Activated B cell treated with CpG ODN at 0.5 μM for 24 hours (primary cell): ENCODE data around the gene GMPPB. TPM values are rescaled to one million over a fixed set of nuclear protein-coding genes. Genes with fewer than 3 reads are reported as not detected.
"Not testable (repeated sequence)": the region's sequence is repeated elsewhere in the genome, so short reads cannot be mapped to it uniquely, and the experiment has no call there.

Experiments used
- ATAC-seq: fragments of 200-7000 bp; cut with Tn5 transposase; one replicate; pipeline ENCODE4 v1.10.0; 2021; ENCODE audit warnings: low read depth, mild to moderate bottlenecking, moderate library complexity
- CTCF ChIA-PET: fragments of 350-600 bp; sonication (Branson Sonifier 250); formaldehyde crosslinking; loops from one replicate; lab custom pipeline; 2021; ENCODE audit warnings: antibody characterized with exemption; lab: Charles Lee
- POLR2A ChIA-PET: fragments of 350-600 bp; sonication (Branson Sonifier 250); formaldehyde crosslinking; loops from one replicate; lab custom pipeline; 2021; ENCODE audit warnings: antibody characterized with exemption; lab: Charles Lee
- DNase-seq: peaks from one replicate; pipeline ENCODE4 v3.0.0; 2022
- H3K27ac Mint-ChIP-seq: one replicate; pipeline ENCODE4 v1.8.0; 2020; ENCODE audit warnings: mixed read lengths
- H3K27me3 Mint-ChIP-seq: one replicate; pipeline ENCODE4 v1.8.0; 2021; ENCODE audit warnings: mixed read lengths
- H3K36me3 Mint-ChIP-seq: one replicate; pipeline ENCODE4 v1.8.0; 2021; ENCODE audit warnings: low read depth, mixed read lengths
- H3K4me1 Mint-ChIP-seq: one replicate; pipeline ENCODE4 v1.8.0; 2021; ENCODE audit warnings: mixed read lengths
- H3K4me3 Mint-ChIP-seq: one replicate; pipeline ENCODE4 v1.8.0; 2020; ENCODE audit warnings: mild to moderate bottlenecking, mixed read lengths
- H3K9me3 Mint-ChIP-seq: one replicate; pipeline ENCODE4 v1.8.0; 2020; ENCODE audit warnings: mixed read lengths
- intact Hi-C: fragments of 100-400 bp; cut with micrococcal nuclease; formaldehyde crosslinking; loops from one replicate; pipeline ENCODE4 v1.15.1; 2024
- total RNA-seq: library from RNA; stranded (reverse); gene quantifications from 2 replicates; pipeline ENCODE4 v1.2.3, GENCODE V29; 2022
- TF ChIP-seq, protein P1 (sequence below): fragments of 200-600 bp; IDR thresholded peaks from one replicate; pipeline ENCODE4 v1.8.0; 2022; ENCODE audit warnings: antibody characterized with exemption, mild to moderate bottlenecking

Gene GMPPB
- total RNA-seq, 1 donor from 2014 or later, result 39.9 TPM

DNA sequence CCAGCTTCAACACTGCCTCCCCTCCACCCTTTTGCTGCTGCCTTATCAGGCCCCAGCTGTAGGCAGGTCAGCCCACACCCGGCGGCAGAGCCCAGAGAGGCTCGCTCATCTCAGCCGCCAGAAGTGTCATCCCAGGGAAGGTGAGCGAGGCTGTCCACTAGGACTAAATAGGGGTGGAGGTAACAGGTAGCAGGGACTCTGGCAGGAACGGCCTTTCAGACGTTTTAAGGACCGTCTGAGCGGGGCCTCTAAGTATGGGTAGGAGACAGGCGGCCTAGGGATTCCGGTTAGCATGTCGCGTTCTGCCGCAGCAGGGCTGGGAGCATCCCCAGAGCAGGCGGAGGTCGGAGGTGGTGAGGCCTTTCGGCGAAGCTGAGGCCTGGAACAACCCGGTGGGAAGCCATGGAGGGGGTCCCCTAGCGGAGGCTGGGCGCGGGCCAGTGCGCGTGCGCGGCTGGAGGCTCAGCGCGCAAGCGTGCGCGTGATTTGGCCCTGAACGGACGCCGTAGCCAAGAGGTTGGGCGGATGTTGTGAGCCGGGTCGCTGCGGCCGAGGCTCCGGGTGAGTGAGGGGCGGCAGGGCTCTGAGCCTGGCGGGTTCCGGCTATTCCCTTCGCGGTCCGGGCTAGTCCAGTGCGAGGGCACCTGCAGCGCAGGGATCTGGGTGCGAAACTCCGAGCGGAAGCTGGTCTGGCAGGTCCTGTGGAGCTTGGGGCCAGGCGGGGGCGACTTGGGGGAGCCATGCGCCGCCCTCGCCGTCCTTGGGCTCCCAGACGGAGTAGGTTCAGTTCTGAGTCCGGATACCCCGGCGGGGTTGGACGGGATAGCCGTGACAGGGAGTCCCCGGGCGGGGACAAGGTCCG is 34.5 kb downstream of the GMPPB start, which contains the start of the genes MST1 and RNF123:
Gene MST1, minus strand, starts transcription at position 429 of the 862 bp plus-strand sequence. CDS start 783 bp downstream, outside the sequence.
Gene RNF123, plus strand, starts transcription at position 512 of the 862 bp plus-strand sequence. CDS start 1,609 bp downstream, outside the sequence.
- peaks cover 3% of the 10 kb centered on the region for H3K27me3 Mint-ChIP-seq
- peak; percentile 83 for ATAC-seq
- H3K36me3 Mint-ChIP-seq, result peaks cover 14% of the 10 kb centered on the region
- peak; percentile 95 for DNase-seq
- ChIA-PET CTCF (no interaction called here), POLR2A (interaction anchor here (1.0 to 1.3 kb wide), 2 partner anchors 13 to 16 kb away, joined by 3 to 4 read pairs; no protein-coding TSS in a partner anchor)
- intact Hi-C loops, result loop anchor here (1.0 to 5.0 kb wide), 3 partner anchors 15 to 1132 kb away; partner anchors contain the start of genes APEH and PFKFB4
- H3K4me1 Mint-ChIP-seq, result peaks cover 38% of the 10 kb centered on the region
- H3K4me3 Mint-ChIP-seq, result peak within 1 kb of the TSS; percentile 97
- no peaks in the 10 kb centered on the region for H3K9me3 Mint-ChIP-seq
- TF ChIP-seq, protein P1, sequence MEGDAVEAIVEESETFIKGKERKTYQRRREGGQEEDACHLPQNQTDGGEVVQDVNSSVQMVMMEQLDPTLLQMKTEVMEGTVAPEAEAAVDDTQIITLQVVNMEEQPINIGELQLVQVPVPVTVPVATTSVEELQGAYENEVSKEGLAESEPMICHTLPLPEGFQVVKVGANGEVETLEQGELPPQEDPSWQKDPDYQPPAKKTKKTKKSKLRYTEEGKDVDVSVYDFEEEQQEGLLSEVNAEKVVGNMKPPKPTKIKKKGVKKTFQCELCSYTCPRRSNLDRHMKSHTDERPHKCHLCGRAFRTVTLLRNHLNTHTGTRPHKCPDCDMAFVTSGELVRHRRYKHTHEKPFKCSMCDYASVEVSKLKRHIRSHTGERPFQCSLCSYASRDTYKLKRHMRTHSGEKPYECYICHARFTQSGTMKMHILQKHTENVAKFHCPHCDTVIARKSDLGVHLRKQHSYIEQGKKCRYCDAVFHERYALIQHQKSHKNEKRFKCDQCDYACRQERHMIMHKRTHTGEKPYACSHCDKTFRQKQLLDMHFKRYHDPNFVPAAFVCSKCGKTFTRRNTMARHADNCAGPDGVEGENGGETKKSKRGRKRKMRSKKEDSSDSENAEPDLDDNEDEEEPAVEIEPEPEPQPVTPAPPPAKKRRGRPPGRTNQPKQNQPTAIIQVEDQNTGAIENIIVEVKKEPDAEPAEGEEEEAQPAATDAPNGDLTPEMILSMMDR, result no peak
- H3K27ac Mint-ChIP-seq, result peak within 1 kb of the TSS; percentile 92

DNA sequence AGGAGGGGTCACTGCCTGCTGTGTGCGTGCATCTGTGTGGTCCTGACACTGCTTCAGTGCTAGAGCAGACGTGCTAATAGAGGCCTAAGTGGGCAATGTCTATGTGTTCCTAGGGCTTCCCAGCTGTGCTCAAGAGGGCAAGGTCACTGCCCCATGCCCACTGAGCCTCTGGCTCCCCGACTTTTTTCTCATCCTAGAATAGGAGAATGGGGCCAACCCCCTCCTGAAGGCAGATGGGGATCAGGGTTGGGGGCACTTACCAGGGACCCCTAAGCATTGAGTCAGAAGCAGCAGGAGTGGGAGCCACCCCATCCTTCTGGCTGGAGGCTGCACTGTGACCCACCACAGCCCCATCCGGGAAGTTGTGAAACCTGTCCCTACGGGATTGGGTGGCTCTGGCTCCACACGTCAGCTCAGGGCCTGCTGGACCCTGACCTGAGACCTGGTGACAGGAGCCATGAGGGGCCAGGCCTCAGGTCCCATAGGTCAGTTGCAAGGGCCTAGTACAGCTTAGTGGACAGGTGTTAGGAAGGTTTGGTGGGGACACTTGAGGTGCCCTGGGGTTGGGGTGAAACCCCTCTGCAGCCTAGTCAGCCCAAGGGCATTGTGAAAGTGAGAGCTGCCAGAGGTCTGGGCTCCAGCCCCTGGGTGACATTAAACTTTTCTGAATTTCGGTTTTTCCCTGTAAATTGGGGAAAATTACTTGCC is 35.3 kb downstream of the GMPPB start:
- H3K4me3 Mint-ChIP-seq, result peak overlapping the region; percentile 97
- H3K4me1 Mint-ChIP-seq, result peaks cover 38% of the 10 kb centered on the region
- CTCF ChIA-PET, ATAC-seq, DNase-seq, H3K9me3 Mint-ChIP-seq, H3K27me3 Mint-ChIP-seq: not testable (repeated sequence)
- POLR2A ChIA-PET, result interaction anchor here (1.0 to 1.3 kb wide), 2 partner anchors 12 to 15 kb away, joined by 3 to 4 read pairs; no protein-coding TSS in a partner anchor
- intact Hi-C loops, result loop anchor here (1.0 to 5.0 kb wide), 3 partner anchors 14 to 1131 kb away; partner anchors contain the start of genes APEH and PFKFB4
- peaks cover 18% of the 10 kb centered on the region for H3K36me3 Mint-ChIP-seq
- peak overlapping the region; percentile 92 for H3K27ac Mint-ChIP-seq

DNA sequence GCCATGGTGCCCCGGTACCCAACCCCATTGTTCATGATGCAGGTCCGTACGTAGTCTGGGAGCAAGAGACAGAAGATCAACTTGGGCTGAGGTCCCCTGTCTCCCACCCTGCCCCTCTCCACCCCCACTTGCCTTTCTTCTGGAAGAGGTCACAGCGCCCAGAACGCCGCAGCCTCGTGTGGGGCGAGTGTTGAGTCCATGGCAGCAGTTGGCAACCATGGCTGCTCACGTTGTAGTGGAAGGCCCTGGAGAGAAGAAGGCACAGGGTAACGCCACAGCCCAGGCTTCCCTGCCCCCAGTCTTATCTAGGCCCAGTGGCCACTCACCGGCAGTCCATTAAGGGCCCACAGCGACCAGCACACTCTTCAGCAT is 36.3 kb downstream of the GMPPB start:
- H3K27ac Mint-ChIP-seq, H3K27me3 Mint-ChIP-seq, H3K9me3 Mint-ChIP-seq, DNase-seq, CTCF ChIA-PET, ATAC-seq, POLR2A ChIA-PET: not testable (repeated sequence)
- intact Hi-C loops, result loop anchor here (5.0 kb wide), 1 partner anchor 1130 kb away; the partner anchor contains the start of gene PFKFB4
- H3K36me3 Mint-ChIP-seq, result peaks cover 28% of the 10 kb centered on the region
- H3K4me1 Mint-ChIP-seq, result peaks cover 37% of the 10 kb centered on the region
- H3K4me3 Mint-ChIP-seq, result peak overlapping the region; percentile 76

DNA sequence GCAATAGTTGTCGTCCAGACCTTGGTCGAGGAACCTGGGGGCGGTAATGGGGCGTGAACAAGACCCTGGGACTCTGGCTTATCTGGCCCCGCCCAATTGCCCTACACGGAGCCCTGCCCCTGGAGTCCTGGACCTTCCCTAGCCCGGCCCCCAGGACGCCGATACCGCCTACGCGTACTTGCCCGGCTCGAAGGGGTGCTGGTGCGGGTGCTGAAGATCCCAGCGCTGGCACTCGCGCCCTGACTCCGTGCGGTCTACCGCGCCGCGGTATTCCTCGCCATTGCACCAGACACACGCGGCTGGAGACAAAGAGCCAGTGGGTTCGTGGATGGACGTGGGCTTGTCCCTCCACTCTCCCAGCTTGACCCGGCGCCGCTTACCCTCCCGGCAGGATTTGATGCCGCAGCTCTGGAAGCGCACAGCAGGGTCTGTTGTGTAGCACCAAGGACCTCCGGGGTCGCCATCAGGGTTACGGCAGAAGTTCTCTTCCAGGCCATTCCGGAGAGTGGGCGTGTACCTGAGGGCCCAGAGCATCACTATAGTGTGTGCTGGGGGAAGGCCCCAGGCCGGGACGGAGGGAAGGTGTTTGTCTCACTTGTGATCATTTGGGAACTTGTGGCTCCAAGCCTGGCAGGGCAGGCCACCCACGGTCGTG is 36.9 kb downstream of the GMPPB start:
- POLR2A ChIA-PET, H3K27ac Mint-ChIP-seq, CTCF ChIA-PET, H3K9me3 Mint-ChIP-seq, H3K27me3 Mint-ChIP-seq: not testable (repeated sequence)
- H3K4me3 Mint-ChIP-seq, result peak overlapping the region; percentile 76
- peaks cover 37% of the 10 kb centered on the region for H3K4me1 Mint-ChIP-seq
- peaks cover 33% of the 10 kb centered on the region for H3K36me3 Mint-ChIP-seq
- DNase-seq, result peak; percentile 30
- ATAC-seq, result peak; percentile 43
- intact Hi-C loops, result loop anchor here (5.0 kb wide), 1 partner anchor 1130 kb away; the partner anchor contains the start of gene PFKFB4

DNA sequence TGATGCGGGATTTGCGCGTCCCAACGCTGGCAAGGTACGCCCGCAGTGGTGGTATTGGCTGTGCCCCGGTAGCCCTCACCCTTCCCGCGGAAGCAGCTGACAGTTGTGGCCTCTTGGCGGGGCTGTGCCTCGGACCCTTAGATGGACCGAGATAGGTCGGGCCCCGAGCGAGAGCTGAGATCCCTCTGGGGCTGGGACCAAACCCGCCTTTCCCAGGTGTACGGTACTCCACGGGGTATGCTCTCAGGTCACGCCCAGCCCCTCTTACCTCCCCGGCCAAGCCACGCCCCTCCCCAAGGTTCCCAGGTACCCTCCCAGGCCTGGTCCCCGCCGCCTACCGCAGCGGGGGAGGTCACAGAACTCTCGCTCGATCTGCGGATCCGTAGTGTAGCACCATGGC is 37.4 kb downstream of the GMPPB start:
- H3K9me3 Mint-ChIP-seq, CTCF ChIA-PET, H3K27me3 Mint-ChIP-seq, H3K27ac Mint-ChIP-seq, POLR2A ChIA-PET: not testable (repeated sequence)
- ATAC-seq (peak; percentile 28), DNase-seq (peak; percentile 46)
- H3K4me1 Mint-ChIP-seq, result peaks cover 37% of the 10 kb centered on the region
- peaks cover 39% of the 10 kb centered on the region for H3K36me3 Mint-ChIP-seq
- peak overlapping the region; percentile 76 for H3K4me3 Mint-ChIP-seq
- intact Hi-C loops, result loop anchor here (5.0 kb wide), 1 partner anchor 1129 kb away; the partner anchor contains the start of gene PFKFB4

DNA sequence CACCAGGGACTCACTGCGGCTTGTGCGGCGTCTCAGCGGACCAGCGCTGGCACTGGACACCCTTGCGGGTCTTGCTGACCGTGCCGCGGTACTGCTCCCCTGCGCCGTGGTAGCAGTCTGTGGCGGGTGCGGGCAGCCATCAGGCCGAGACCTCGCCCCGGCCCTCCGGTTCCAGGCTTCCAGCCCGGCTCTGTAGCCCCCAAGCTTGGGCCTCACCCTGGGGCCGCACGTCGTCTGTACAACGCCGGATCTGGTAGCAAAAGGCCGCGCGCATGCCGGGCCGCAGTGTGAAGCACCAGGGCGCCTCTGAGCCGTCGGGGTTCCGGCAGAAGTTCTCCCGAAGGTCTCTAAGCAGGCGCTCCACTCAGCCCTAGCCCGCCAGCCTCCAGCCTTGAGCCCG is 37.9 kb downstream of the GMPPB start:
- H3K27ac Mint-ChIP-seq, DNase-seq, POLR2A ChIA-PET, ATAC-seq, H3K9me3 Mint-ChIP-seq, CTCF ChIA-PET, H3K27me3 Mint-ChIP-seq: not testable (repeated sequence)
- intact Hi-C loops, result loop anchor here (5.0 kb wide), 1 partner anchor 1129 kb away; the partner anchor contains the start of gene PFKFB4
- Mint-ChIP-seq H3K4me1 (peaks cover 34% of the 10 kb centered on the region), H3K36me3 (peaks cover 42% of the 10 kb centered on the region), H3K4me3 (peak overlapping the region; percentile 76)

DNA sequence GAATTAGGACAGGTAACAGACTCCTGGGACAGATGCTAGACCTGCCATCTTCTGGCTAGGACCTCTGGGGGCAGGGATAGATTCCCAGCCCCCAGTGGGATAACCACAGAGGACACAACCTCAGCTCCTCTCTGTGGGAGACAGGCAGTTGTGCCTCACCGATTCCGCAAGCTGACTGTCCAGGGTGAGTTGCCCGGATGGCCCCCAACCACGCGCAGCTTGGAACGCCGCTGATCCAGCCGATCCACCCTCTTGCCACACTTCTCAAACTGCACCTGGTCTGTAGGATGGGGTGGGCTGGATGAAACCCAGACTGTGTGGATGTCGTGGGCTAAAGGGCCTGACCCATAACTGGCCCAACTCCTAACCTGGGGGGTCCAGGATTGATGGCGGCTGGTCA is 38.6 kb downstream of the GMPPB start:
- DNase-seq, H3K4me3 Mint-ChIP-seq, H3K9me3 Mint-ChIP-seq, H3K27ac Mint-ChIP-seq, ATAC-seq, H3K27me3 Mint-ChIP-seq, POLR2A ChIA-PET, CTCF ChIA-PET: not testable (repeated sequence)
- intact Hi-C loops, result loop anchor here (5.0 kb wide), 1 partner anchor 1128 kb away; the partner anchor contains the start of gene PFKFB4
- Mint-ChIP-seq H3K36me3 (peaks cover 50% of the 10 kb centered on the region), H3K4me1 (peaks cover 27% of the 10 kb centered on the region)

DNA sequence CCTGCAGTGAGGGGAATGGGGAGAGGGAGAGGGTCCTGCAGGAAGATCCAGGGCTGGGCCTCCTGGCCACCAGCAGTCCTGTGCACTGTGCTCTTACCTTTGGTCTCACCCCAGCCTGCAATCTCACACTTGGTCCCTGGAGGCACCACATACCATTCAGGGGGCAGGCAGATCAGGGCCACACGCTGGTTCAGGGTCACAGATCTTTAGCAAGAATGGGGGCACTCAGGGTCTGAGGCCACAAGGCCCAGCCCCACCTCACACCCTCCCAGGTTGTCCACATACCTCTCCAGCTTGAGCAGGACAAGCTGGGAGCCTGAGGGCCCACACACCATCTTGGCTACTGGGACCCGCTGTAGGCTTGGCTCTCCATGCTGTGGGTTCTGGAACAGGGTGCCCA is 39.3 kb downstream of the GMPPB start:
- ATAC-seq, CTCF ChIA-PET, POLR2A ChIA-PET, H3K9me3 Mint-ChIP-seq, intact Hi-C loops, H3K27ac Mint-ChIP-seq, H3K27me3 Mint-ChIP-seq, DNase-seq, H3K4me3 Mint-ChIP-seq: not testable (repeated sequence)
- H3K4me1 Mint-ChIP-seq, result peaks cover 20% of the 10 kb centered on the region
- H3K36me3 Mint-ChIP-seq, result peaks cover 54% of the 10 kb centered on the region
